DMS153 treated with DMSO at 0.1 percent for 48 hours (cell line): Measurements from ENCODE around the gene SLC7A6OS.
A peak's percentile ranks its signal among the peaks of the same experiment; 100 is the strongest.

Experiments
- DNase-seq: peaks from one replicate; lab custom pipeline; 2025; ENCODE audit not compliant: unreplicated experiment; lab: John Stamatoyannopoulos, UW

The SLC7A6OS gene

DNA sequence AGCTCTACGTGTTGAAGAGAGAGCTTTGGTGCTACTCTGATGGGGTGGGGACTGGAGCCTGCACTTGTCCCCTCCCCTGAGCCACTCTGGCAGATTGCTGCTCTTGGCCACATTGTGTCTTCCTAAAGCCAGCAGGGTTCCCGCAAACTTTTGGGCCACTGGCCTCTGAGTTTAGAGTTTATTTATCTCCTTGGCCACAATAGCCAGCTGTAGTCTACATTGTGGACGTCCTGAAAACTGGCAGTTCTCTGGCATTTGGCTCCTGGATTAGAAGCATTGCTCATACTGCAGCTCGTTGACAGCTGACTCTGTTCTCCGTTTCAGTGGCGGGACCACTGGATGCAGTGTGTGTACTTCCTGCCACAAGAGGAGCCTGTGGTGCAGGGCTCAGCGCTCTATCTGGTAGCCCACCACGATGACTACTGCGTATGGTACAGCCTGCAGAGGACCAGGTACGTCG lies 34.6 kb upstream of the SLC7A6OS start:
- DNase-seq = no peak

DNA sequence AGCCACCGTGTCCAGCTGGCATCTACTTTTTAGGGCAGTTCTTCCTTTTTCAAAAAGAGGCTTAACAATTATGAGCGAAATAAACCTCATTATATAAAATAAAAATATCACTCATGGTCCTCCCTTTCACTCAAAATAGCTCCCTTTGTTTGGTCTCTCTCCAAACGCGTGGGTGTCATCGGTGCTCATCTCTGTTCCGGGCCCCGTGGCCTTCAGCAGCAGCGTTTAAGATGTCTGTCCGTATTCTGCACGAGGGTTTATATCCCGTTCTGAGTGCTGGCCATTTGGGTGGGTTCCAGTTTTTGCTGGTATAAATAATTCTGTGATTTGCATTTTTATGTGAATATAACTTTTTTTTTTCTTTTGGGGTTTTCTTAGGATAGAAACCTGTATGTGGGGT lies 33.5 kb upstream of the SLC7A6OS start:
- DNase-seq = no peak

DNA sequence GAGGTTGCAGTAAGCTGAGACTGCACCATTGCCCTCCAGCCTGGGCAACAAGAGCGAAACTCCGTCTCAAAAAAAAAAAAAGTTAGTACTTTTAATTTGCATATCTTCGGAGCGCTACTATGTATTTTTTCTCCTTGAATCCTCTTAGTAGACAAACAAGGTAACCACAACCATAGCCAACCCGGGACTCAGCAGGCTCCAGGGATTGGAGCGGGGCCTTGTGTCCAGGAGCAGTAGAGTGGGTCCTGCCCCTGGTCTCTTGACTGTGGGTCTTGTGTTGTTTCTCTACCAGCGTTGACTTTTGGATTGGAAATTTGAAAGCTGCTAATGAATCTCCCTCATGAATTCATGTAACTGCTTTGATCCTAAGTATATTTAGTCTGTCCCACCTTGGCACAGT lies 32.4 kb upstream of the SLC7A6OS start:
- no peak for DNase-seq

DNA sequence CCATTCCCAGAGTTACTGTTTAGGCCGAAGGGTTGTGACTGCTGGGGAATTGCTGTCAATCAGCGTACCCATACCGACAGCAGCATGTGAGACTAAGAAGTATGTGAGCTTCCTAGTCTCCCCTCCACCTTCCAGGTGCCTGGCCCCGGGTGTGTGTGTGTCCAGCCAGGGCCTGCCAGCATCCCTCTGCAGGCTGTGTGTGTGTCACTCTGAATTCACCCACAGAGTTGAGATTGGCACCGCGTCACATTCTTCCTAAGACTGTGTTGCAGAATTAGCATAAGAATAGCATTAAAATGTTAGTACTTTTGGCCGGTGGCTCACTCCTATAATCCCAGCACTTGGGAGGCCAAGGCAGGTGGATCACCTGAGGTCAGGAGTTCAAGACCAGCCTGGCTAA lies 31.9 kb upstream of the SLC7A6OS start:
- DNase-seq = no peak

DNA sequence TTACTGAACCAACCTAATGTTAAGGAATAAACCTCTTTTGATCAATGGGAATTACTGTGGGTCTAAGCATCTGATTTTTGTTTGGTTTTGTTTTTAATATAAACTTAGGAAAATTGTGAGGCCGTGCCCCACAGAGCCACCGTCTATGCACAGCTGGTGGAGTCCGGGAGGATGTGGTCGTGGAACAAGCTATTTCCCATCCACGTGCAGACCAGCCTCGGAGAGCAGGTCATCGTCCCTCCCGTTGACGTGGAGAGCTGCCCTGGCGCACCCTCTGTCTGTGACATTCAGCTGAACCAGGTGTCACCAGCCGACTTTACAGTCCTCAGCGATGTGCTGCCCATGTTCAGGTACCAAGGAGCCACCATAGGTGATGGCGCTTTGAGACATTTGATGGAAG lies 28.5 kb upstream of the SLC7A6OS start:
- no peak for DNase-seq

DNA sequence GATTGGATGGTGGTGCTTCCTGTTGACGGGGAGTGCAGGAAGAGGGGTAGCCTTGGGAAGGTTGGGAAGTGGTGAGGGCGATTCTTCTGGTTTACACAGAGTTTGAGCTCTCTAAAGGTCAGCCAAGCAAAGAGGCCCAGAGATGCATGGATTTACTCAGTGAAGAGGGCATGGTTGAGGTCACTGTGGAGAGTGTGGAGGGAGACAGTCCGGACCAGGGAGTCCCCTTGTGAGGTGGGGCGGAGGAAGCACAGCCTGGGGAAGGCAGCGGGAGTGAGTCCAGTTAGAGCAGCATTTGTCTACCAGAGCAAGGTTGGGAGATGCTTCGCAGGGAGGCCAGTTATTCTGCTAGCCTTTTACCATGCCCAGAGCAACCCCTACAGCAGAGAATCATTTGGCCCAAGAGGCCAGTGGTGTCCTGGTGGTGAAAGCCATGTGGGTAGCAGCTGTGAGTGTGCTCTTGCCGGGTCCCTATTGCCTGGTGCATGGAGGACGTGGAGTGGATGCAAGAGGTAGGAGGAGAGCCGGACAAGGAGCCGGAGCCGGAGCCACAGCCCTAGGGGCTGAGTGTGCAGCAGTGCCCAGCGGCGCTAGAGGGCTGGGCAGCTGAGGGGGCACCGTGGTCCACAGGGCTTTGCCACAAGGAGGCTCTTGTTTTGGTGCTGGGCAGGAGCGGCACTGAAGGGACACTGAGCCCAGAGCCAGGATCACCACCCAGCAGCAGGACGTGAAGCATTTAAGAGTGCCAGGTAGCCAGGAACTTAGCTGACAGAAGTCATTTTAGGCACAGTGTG lies 27.8 kb upstream of the SLC7A6OS start:
- DNase-seq = no peak

DNA sequence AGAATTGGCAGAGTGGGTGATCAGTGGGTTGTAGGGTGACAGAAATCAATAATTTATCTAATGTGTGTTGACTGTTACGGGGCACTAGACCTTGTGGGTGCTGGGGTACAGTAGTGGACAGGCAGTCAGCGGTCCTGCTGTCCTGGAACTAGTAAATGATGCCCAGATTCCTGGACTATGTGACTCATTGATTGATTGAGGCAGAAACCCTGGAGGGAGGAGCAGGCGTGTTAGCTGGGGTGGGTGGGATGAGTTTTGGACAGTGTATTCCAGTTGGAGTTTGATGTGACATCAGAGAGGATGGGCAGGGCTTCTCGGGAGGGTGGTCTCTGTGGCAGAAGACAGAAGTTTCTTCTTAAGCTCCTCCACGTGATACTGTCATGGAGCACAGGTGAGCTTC lies 24.4 kb upstream of the SLC7A6OS start:
- DNase-seq = no peak

DNA sequence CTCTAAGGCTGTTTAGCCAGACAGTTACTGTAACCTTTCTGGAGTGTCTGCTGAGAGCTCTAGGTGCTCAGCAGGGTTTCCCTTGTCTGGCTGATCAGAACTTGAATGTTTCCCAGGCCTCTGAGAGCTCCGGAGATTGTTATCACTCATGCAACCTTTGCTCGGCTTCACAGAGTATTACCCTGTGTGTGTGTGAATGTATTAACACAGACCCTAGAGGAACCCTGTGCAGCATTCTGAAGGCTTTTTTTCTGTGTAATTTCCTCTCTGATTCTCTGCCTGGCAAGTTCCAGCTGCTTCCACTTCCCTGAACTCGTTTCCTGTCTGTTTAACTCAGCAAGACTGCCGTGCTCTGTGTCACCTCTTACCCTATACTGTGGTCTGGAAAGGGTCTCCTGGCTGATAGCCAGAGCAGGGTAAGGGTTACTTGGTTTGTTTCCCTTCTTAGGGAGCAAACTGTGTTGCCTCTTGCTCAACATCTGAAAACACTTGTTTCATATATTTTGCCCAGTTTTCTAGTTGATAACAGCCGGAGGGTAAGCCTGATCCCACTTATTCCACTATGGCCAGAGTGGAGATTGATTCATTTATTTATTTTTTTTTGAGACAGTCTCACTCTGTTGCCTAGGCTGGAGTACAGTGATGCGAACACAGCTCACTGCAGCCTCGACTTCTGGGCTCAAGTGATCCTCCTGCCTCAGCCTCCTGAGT lies 21.8 kb upstream of the SLC7A6OS start:
- DNase-seq = no peak

DNA sequence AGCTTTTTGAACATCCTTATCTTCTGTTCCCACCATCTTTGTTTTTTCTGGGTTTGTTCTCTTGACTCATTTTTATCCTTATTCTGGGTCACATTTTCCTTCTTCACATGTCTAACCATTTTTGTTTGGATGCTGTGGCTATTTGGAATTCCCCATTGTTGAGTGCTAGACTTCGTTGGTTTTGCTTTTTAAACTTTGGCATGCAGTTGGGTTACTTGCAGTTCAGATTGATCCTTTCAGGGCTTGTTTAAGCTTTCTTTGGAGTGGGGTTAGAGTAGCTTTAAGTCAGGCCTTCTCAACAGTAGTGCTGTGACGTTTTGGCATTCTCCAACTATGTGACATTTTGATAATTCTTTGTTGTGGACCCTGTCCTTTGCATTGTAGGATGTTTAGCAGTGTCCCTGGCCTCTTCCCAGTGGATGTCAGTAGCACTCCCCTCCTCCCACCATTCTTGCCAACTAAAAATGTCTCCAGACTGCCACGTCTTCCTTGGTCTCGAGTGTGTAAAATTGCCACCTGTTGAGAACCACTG lies 21.2 kb upstream of the SLC7A6OS start:
- no peak for DNase-seq

DNA sequence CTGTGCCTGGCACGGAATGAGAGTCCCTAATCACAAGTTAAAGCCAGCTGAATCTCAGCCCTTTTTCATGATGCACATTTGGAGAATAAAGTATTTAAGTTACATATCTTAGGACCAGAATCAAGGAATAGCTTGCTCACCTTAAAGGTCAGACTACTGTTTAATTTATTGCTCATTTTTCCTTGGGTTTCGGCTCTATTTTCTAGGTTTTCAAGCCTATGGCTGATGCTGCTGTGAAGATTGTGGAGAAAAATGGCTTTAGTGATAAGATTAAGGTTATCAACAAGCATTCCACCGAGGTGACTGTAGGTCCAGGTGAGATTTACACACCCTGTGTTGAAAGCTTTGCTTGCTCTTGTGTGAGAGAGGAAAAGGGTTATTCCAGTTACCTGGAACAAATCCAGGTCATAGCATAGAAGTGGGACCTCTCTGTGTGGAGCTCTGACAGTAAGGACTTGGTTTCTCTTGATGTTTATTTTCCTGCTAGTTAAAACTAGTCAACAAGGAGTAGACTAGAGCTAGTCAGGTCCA lies 18.2 kb upstream of the SLC7A6OS start:
- no peak for DNase-seq

DNA sequence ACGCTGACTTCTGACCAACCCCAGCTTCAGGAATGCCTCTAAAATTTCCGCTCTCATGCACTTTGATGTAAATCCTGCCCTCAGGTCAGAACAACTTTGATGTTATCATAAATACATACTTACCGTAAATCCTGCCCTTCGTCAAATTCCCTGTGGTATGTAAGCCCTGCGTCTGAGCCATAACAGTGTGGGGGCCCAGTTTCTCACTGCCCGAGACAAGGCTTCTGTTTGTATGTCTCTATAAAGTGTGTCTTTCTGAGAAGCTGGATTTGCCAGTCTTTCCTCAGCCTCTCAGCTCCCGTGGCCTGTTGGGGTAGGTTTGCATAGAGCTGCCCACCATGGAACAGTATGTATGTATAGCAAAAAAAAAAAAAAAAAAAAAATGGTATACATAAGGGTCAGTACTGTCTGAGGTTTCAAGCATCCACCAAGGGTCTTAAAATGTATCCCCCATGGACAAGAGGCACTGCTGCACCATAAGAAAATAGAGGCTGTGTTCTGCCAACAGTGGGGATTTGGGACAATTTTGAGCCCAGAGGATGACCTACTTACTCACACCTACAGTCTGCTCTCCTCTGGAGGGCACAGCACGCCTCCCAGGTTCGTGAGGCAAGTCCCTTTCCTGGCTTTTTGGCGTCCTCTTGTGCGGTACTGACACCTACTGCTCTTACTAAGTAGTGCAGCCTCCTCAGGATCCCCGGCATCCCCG lies 17.6 kb upstream of the SLC7A6OS start:
- peak; percentile 73 for DNase-seq

DNA sequence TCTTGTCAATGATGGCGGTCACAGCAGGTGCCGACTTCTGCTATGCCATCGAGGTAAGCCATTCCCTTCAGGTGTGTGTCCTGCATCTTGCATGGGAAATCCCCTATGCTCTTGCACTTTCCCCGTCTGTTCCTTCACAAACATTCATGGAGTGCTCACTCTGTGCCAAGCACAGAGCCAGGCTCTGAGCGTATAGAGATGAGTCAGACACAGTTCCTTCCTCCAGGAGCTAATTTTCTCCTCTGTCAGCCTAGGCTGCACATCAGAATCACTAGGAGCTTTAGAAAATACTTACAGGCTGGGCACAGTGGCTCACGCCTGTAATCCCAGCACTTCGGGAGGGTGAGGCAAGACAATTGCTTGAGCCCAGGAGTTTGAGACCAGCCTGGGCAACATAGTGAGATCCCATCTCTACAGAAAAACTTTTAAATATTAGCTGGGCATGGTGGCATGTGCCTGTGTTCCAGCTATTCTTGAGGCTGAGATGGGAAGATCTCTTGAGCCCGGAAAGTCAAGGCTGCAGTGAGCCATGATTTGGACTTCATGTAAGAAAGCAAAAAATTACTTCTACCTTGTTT lies 14.1 kb upstream of the SLC7A6OS start:
- no peak for DNase-seq

DNA sequence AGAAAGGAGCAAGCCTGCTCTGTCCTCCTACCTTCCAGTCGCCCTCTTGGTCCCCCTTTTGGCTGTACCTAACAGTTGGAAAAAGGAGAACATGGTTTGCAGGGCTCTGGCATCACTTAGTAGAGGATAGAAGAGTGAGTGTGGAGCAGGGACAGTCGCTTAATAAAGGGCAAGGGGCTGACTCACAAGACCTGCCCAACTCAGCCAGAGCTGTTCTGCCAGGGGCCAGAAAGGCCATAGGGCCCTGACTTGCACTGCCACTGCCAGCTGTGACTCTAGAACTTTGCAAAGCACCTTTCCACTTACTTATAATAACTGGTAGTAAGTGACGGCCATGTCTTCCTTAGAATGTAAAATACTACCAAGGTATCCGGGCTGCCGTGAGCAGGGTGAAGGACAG lies 13.6 kb upstream of the SLC7A6OS start:
- no peak for DNase-seq

DNA sequence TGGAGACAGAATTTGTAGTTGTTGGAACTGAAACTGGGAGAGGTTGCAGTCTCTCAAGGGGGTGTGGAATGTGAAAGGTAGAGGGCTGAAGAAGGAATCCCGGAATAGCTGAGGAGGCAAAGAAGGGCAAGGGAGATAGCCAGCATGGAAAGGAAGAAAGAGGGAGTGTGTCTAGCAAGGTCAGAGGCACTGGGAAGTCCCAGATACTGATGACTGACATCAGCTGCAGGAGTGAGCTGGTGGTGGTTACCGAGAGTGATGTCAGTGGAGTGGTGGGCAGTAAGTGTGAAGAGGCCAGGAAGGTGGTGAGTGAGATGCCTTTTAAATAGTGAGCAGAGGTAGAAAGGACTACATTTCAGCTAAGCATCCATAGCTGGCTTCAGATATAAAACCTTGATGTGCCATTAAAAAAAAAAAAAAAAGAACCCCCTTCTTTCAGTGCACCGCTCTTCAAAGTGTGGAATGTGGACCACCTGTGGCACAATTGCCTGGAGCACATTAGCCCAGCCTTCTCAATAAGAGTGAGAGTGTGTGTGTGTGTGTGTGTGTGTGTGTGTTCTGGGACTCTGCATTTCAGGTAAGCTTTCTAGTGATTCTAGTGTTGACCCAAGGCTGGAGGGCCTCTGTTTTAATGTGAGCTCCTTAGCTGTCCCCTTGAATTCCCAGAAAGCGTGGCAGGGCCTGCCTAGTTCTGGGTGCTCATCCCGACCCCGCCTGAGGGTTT lies 8.6 kb upstream of the SLC7A6OS start:
- DNase-seq = no peak

DNA sequence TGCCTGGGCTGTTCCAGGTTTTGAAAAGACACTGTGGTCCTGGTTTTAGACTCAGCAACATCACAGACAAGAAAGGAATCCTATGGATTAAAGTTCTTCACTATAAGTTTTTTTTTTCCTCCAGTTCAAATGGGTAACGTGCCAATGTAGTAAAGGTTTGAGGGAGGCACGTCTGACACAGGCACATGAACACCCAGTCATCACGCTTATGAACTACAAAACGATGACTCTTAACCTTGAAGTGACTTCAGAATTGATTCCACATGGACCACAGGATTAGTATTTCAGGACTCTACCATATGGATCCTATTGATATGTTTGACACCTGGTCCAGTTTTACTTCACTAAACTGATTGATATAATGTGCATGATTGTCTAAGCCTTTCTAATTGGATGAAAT lies 2.4 kb upstream of the SLC7A6OS start:
- DNase-seq = no peak

DNA sequence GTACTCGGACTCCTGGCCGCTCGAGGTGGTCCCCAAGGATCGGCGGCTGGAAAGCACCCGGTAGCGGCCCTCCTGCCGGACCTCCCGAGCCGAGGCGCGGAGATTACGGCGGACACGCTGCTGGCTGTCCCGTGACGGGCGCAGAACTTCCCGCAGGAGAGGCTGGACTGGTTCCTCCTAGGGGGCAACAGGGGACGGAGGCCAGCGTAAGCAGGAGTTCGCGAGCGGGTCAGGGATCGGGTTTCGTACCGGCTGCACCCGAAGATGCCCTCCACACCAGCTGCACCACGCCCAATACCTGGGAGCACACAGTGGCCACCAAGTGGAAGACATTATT lies 341 bp downstream of the SLC7A6OS start:
- no peak for DNase-seq

DNA sequence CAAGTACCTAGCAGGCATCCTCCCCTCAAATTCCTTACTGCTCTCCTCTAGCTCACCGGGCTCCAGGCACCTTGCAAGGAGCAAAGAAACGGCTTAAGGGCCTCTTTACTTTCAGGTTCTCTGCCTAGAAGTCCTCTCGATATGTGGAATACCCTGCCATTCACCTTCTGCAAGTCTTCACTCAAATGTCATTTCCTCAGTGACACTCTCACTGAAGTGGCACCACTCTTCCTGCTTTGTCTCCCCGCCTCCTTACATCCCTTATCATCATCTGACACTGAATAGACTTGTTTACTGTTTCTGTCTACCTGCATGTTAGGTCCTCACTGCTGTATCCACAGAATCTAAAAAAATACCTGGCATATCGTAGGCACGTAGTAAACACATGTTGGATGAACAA lies 947 bp downstream of the SLC7A6OS start:
- DNase-seq = no peak

DNA sequence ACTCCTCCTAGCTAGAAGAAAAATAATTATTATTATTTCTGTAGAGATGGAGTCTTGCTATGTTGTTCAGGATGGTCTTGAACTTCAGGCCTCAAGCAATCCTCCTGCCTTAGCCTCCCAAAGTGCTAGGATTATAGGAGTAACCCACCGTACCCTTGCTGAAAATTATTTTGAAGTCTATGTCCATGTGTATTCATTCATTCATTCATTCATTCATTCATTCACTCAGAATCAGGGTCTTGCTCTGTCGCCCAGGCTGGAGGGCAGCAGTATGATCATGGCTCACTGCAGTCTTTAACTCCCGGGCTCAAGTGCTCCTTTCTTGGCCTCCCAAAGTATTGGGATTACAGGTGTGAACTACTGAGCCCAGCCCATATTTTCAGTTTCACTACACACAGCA lies 4.1 kb downstream of the SLC7A6OS start:
- no peak for DNase-seq

DNA sequence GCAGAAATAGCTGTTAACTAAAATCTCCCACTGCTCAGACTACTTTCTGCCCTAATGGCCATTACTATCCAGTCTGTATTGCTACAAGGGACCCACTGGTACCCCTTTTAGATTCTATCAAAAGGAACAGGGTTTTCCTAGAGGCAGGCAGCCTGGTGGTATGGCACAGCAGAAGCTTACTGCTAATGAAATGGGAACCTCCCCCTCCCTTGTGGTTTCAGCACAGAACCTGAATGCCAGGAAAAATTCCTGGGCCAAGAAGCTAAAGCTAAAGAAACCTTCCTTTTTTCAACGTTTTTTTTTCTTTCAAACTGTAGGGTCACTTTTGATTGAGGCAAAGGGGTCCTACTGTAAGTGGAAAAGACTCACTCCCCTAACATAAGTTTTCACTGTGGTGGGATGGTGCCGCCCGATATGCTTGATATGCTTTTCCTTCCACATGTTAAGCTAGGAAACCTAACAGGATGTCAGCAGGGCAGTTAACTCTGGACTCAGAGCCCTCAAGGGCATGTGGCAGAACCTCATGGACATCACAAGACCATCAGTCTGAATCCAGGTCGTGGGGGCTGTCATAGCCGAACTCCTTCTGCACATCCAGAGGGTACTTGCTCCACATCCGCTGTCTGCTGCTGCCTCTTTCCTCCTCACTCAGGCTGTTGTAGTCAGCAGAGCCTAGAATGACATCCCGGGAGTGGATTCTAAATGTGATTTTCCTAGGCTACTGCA lies 9.8 kb downstream of the SLC7A6OS start:
- no peak for DNase-seq
